Smooth muscle cell (in vitro differentiated cells): ENCODE measurements around the gene SUSD5. TPM values are rescaled to one million over a fixed set of nuclear protein-coding genes. Genes with fewer than 3 reads are reported as not detected.
A peak's percentile ranks its signal among the peaks of the same experiment; 100 is the strongest.
"Not testable (repeated sequence)": the region's sequence is repeated elsewhere in the genome, so short reads cannot be mapped to it uniquely, and the experiment has no call there.

Source experiments
- DNase-seq: peaks from one replicate; lab custom pipeline; 2025; ENCODE audit not compliant: unreplicated experiment; lab: John Stamatoyannopoulos, UW
- H2AFZ ChIP-seq: fragments of 200-600 bp; sonication (generic); 2 replicates; pipeline ENCODE4 v1.6.0; 2016; ENCODE audit warnings: antibody characterized with exemption, low read depth, mild to moderate bottlenecking
- H3F3A ChIP-seq: fragments of 200-600 bp; sonication (generic); 2 replicates; pipeline ENCODE4 v1.6.0; 2017; ENCODE audit warnings: antibody characterized with exemption, low read depth
- H3K27ac ChIP-seq: fragments of 200-600 bp; sonication (generic); 2 replicates; pipeline ENCODE4 v1.5.1; 2016; ENCODE audit warnings: low read depth, mild to moderate bottlenecking
- H3K27me3 ChIP-seq: fragments of 200-600 bp; sonication (generic); 2 replicates; pipeline ENCODE4 v1.6.1; 2016; ENCODE audit warnings: low read depth, mild to moderate bottlenecking
- H3K36me3 ChIP-seq: fragments of 200-600 bp; sonication (generic); 2 replicates; pipeline ENCODE4 v1.5.1; 2016; ENCODE audit warnings: low read depth
- H3K4me1 ChIP-seq: fragments of 200-600 bp; sonication (generic); 2 replicates; pipeline ENCODE4 v1.5.1; 2016; ENCODE audit warnings: low read depth
- H3K4me2 ChIP-seq: fragments of 200-600 bp; sonication (generic); 2 replicates; pipeline ENCODE4 v1.6.0; 2016; ENCODE audit warnings: mild to moderate bottlenecking
- H3K4me3 ChIP-seq: fragments of 200-600 bp; sonication (generic); 2 replicates; pipeline ENCODE4 v1.5.1; 2016; ENCODE audit warnings: mild to moderate bottlenecking
- H3K79me2 ChIP-seq: fragments of 200-600 bp; sonication (generic); 2 replicates; pipeline ENCODE4 v1.6.0; 2016; ENCODE audit warnings: low read depth, mild to moderate bottlenecking
- H3K9ac ChIP-seq: fragments of 200-600 bp; sonication (generic); 2 replicates; pipeline ENCODE4 v1.6.0; 2016; ENCODE audit warnings: low read depth
- H3K9me3 ChIP-seq: fragments of 200-600 bp; sonication (generic); replicated peaks from 2 replicates; pipeline ENCODE4 v1.5.1; 2016; ENCODE audit warnings: low read depth
- H4K20me1 ChIP-seq: fragments of 200-600 bp; sonication (generic); 2 replicates; pipeline ENCODE4 v1.6.0; 2016; ENCODE audit warnings: low read depth
- WGBS: methylation state at CpG from one replicate; pipeline ENCODE4 v1.1.7; 2016; ENCODE audit warnings: low lambda C conversion rate; 5-methylcytosine and 5-hydroxymethylcytosine counted together
- polyA plus RNA-seq: library from polyadenylated mRNA; unstranded; fragments of >200 nt; fragmentation: Nextera tagmentation; extraction: Ambion mirVana; gene quantifications from 2 replicates; pipeline ENCODE4 v1.2.1, GENCODE V29; 2016
- total RNA-seq: library from RNA; depleted of rRNA; stranded (reverse); fragments of >200 nt; gene quantifications from 2 replicates; pipeline ENCODE4 v1.2.3, GENCODE V29; 2014
- TF ChIP-seq, protein P1 (sequence below): fragments of 200-600 bp; sonication (generic); IDR thresholded peaks from 2 replicates; pipeline ENCODE4 v1.5.1; 2017; ENCODE audit warnings: borderline replicate concordance, mild to moderate bottlenecking, antibody characterized with exemption; ENCODE audit not compliant: insufficient read depth, poor library complexity, severe bottlenecking

Gene SUSD5
- total and polyA plus RNA-seq, 2 experiments from 2014 or later, result 1.4 to 1.6 TPM

DNA sequence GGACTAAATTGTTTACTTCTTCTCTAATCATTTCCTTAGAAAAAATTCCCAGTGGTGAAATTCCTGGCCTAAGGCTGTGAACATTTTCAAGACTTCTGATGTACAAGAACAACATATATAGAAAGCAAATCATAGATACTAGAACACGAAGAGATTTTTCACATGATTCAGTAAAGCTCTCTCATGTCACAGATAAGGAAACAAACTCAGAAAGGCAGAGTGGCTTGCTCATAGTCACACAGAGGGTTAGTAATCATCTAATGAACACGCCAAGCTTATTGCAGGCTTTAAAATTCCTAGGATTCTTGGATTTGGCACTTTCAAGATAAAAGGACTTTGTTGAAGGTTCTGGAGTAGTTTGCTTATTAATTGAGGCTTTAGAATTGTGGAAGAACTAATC lies 78.6 kb downstream of the SUSD5 start:
- peaks cover 8% of the 10 kb centered on the region for H3K4me1 ChIP-seq
- DNase-seq, result no peak
- TF ChIP-seq, protein P1, sequence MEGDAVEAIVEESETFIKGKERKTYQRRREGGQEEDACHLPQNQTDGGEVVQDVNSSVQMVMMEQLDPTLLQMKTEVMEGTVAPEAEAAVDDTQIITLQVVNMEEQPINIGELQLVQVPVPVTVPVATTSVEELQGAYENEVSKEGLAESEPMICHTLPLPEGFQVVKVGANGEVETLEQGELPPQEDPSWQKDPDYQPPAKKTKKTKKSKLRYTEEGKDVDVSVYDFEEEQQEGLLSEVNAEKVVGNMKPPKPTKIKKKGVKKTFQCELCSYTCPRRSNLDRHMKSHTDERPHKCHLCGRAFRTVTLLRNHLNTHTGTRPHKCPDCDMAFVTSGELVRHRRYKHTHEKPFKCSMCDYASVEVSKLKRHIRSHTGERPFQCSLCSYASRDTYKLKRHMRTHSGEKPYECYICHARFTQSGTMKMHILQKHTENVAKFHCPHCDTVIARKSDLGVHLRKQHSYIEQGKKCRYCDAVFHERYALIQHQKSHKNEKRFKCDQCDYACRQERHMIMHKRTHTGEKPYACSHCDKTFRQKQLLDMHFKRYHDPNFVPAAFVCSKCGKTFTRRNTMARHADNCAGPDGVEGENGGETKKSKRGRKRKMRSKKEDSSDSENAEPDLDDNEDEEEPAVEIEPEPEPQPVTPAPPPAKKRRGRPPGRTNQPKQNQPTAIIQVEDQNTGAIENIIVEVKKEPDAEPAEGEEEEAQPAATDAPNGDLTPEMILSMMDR, result no peak
- H2AFZ ChIP-seq, result no peak overlapping the region
- H3K9me3 ChIP-seq, result no peaks in the 10 kb centered on the region
- 6% methylated on average over 2 of the region's 2 CpGs for WGBS
- H3K27me3 ChIP-seq, result no peaks in the 10 kb centered on the region
- H3K36me3 ChIP-seq, result peaks cover 5% of the 10 kb centered on the region
- peak overlapping the region; percentile 93 for H3K27ac ChIP-seq
- peak overlapping the region; percentile 72 for H3K4me2 ChIP-seq
- H3K9ac ChIP-seq, result no peak overlapping the region
- H3K4me3 ChIP-seq, result no peak overlapping the region
- no peaks in the 10 kb centered on the region for H4K20me1 ChIP-seq
- no peaks in the 10 kb centered on the region for H3K79me2 ChIP-seq
- peaks cover 12% of the 10 kb centered on the region for H3F3A ChIP-seq

DNA sequence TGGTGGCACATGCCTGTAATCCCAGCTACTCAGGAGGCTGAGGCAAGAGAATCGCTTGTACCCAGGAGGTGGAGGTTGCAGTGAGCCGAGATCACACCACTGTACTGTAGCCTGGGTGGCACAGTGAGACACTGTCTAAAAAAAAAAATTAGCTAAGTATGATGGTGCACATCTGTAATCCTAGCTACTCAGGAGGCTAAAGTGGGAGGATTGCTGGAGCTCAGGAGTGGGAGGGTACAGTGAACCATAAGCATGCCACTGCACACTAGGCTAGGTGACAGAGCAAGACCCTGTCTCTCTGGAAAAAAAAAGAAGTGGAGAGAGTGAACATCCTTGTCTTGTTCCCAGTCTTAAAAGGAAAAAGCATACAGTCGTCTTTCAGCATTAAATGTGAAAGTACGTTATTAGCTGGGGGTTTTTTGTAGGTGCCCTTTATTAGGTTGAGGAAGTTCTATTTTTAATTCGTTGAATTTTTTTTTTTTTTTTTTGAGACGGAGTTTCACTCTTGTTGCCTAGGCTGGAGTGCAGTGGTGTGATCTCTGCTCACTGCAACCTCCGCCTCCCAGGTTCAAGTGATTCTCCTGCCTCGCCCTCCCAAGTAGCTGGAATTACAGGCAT lies 79.5 kb downstream of the SUSD5 start:
- peak overlapping the region; percentile 93 for H3K27ac ChIP-seq
- WGBS, result 94% methylated on average over 8 of the region's 8 CpGs

DNA sequence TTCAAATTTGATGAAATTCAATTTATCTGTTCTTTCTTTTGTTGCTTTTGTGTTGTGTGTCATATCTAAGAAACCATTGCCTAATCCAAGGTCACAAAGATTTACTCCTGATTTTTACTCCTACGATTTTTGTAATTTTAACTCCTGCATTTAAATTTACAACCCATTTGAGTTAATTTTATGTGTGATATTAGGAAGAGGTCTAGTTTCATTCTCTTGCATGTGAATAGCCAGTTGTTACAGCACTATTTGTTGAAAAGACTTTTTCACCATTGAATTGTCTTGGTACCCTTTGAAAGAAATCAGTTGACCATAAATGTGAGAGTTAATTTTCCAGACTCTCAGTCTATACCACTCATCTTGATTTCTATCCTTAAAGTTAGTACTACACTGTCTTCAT lies 80.9 kb downstream of the SUSD5 start:
- Histone ChIP-seq H3K4me1 (peaks cover 8% of the 10 kb centered on the region), H3K36me3 (no peaks in the 10 kb centered on the region), H3K4me3 (no peak overlapping the region), H3K27me3 (no peaks in the 10 kb centered on the region), H2AFZ (no peak overlapping the region), H3K79me2 (no peaks in the 10 kb centered on the region), H3F3A (peaks cover 15% of the 10 kb centered on the region), H3K9me3 (no peaks in the 10 kb centered on the region), H3K27ac (no peak overlapping the region), H3K9ac (no peak overlapping the region), H4K20me1 (no peaks in the 10 kb centered on the region), H3K4me2 (no peak overlapping the region)
- 97% methylated on average over 1 of the region's 1 CpG for WGBS
- TF ChIP-seq, protein P1, result no peak
- no peak for DNase-seq

More for the DNA sequence above, 79.5 kb downstream of the SUSD5 start:
- not testable (repeated sequence) for H2AFZ ChIP-seq, H3K27me3 ChIP-seq, H3K9me3 ChIP-seq, H4K20me1 ChIP-seq, H3K4me1 ChIP-seq, H3K36me3 ChIP-seq, H3K9ac ChIP-seq, H3K79me2 ChIP-seq, H3K4me2 ChIP-seq, H3K4me3 ChIP-seq, DNase-seq
- peaks cover 15% of the 10 kb centered on the region for H3F3A ChIP-seq

DNA sequence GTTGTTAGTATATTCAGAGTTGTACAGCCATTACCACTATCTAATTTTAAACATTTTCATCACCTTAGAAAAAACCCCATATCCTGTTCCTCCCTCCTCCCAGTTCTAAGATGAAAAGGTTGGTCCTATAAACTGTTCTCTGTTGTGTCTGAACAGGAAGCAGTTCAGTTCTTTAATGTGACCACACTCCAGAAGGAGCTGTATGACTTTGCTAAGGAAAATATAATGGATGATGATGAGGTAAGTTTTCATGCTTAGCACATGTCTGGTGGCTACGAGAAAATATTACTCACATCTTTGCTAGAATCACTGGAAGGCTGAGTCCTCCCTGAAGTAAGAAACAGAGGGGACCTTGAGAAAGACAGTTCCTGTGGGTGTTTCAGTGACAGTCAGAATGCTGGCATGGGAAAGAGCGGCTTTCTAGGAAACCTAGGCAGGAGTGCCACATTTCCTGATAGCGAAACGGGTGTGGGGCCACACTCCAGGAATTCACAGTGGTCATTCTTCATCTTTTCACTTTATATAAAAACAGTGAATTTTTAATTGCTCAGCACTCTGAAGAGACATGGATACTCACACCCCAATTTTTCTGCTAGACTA lies 84.5 kb downstream of the SUSD5 start:
- TF ChIP-seq, protein P1, result no peak
- 52% methylated on average over 4 of the region's 4 CpGs for WGBS
- Histone ChIP-seq H3K27me3 (no peaks in the 10 kb centered on the region), H3K27ac (peak overlapping the region; percentile 72), H2AFZ (no peak overlapping the region), H4K20me1 (peaks cover 6% of the 10 kb centered on the region), H3K36me3 (no peaks in the 10 kb centered on the region), H3K9me3 (no peaks in the 10 kb centered on the region), H3K9ac (no peak overlapping the region), H3K4me2 (no peak overlapping the region), H3K79me2 (no peaks in the 10 kb centered on the region), H3F3A (peaks cover 10% of the 10 kb centered on the region), H3K4me1 (no peaks in the 10 kb centered on the region), H3K4me3 (no peak overlapping the region)
- no peak for DNase-seq
